ENCODE measurements around the gene CUX1.
"Not testable (repeated sequence)": the region's sequence is repeated elsewhere in the genome, so short reads cannot be mapped to it uniquely, and the experiment has no call there.

The CUX1 gene

GRCh38 chr7:102313997-102314780, 496.8 kb downstream of the CUX1 start:
- DNase-seq (ENCODE audit: low read depth) = no peak

GRCh38 chr7:102317231-102318059, 500.0 kb downstream of the CUX1 start:
- DNase-seq (ENCODE audit: low read depth) = no peak

GRCh38 chr7:102318482-102318971, 501.1 kb downstream of the CUX1 start:
- DNase-seq (ENCODE audit: low read depth) = no peak

- no peak for DNase-seq (ENCODE audit: low read depth)
Observed at GRCh38 chr7:102319671-102320070, 502.2 kb downstream of the CUX1 start.

- no peak for DNase-seq (ENCODE audit: low read depth)
Observed at GRCh38 chr7:102320181-102320580, 502.8 kb downstream of the CUX1 start.

GRCh38 chr7:102320601-102321350, 503.4 kb downstream of the CUX1 start:
- DNase-seq (ENCODE audit: low read depth) = no peak

DNA sequence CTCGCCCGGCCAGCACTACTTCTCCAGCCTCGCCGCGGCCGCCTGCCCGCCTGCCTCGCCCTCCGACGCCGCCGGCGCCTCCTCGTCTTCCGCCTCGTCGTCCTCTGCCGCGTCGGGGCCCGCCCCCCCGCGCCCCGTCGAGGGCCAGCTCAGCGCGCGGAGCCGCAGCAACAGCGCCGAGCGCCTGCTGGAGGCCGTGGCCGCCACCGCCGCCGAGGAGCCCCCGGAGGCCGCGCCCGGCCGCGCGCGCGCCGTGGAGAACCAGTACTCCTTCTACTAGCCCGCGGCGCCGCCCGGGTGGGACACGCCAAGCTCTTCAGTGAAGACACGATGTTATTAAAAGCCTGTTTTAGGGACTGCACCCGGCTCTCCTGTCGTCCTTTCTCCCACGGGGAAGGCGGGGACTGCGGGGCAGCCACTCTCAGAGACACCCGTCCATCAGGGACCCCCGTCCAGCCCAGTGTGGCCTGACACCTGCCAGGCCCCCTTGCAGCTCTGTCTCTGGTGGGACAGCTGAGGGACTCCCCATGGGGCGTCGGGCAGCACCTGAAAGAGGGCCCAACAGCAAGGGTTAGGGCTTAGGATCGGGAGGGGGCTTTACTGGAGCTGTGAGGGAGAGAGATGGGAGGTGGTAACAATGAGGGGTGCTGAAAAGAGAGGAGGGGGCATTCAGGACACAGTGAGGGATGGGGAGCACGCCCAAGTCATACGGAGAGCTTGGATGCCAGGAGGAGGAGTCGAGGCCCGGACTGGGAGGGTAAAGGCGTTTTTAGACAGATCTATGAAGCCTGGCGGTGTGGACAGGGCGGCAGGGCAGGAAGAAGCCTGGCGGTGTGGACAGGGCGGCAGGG, 504.1 kb downstream of the CUX1 start:
- no peak for DNase-seq (ENCODE audit: low read depth)

DNA sequence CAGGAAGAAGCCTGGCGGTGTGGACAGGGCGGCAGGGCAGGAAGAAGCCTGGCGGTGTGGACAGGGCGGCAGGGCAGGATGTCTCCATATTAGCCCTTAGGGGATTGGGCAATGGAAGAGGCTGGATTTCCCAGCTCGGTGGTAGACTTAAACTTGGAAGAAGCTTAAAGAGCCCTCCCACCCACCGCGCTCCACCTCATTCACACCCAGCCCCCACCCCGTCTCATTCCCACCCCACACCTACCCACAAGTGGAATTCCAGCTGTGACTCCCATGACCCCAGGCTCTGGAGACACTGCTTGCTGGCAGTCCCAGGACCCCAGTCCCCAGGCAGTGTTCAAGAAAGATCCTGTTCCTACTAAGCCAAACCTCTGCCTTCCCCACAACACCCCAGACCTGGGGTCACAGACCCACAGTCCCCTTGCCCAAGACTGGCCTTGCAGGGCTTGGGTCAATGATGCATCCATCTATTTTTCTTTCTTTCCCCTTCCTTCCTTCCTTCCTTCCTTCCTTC, 504.8 kb downstream of the CUX1 start:
- no peak for DNase-seq (ENCODE audit: low read depth)

DNA sequence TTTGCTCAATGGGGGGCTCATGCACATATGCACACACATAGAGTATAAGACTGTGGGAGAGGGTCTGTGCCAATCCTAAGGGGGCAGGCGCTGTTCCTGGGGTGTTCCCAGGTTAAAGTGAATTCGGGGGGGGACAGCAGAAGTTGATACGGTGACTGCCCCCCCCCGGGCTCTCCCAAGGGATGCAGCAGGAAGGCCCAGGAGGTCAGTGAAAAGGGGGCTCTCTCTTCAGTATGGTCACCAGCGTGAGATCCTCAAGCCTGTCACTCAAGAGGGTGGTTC, 506.4 kb downstream of the CUX1 start:
- no peak for DNase-seq (ENCODE audit: low read depth)

- DNase-seq (ENCODE audit: low read depth) = not testable (repeated sequence)
Observed at GRCh38 chr7:102325106-102325505, 507.7 kb downstream of the CUX1 start.

GRCh38 chr7:102326157-102326889, 508.9 kb downstream of the CUX1 start:
- no peak for DNase-seq (ENCODE audit: low read depth)

DNA sequence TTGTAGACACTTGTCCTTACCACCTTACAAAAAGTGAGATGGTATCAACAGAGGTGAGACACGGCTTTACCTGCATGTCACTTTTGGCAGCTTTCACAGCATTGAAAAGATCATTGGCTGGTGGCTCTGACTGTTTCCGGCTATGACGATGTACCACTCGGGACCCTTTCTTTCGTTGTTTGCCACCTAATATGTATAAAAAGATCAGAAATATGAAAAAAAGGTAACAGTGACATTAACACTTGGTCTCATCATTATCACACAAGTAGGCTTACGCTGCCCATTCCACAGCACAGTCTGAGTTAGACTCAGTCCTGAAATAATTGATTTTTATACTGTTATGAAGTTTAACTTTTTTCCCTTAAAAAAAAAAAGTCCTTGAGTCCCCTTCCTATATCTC, 509.8 kb downstream of the CUX1 start:
- not testable (repeated sequence) for DNase-seq (ENCODE audit: low read depth)

DNA sequence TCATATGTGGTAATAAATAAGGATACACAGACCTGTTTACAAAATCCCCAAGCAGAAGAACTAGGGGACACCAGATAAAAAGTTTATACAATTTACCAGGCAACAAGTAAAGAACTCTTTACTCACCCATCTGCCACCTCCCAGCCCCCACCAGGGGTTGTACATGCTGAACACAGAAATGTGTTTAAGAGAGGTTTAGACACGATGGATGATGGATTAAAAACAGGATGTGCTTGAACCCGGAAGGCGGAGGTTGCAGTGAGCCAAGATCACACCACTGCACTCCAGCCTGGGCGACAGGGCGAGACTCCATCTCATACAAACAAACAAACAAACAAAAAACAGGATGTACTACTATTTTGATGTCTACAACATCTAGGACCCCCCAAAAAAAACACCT, 511.4 kb downstream of the CUX1 start:
- DNase-seq (ENCODE audit: low read depth) = not testable (repeated sequence)

GRCh38 chr7:102329366-102329765, 511.9 kb downstream of the CUX1 start:
- not testable (repeated sequence) for DNase-seq (ENCODE audit: low read depth)

DNA sequence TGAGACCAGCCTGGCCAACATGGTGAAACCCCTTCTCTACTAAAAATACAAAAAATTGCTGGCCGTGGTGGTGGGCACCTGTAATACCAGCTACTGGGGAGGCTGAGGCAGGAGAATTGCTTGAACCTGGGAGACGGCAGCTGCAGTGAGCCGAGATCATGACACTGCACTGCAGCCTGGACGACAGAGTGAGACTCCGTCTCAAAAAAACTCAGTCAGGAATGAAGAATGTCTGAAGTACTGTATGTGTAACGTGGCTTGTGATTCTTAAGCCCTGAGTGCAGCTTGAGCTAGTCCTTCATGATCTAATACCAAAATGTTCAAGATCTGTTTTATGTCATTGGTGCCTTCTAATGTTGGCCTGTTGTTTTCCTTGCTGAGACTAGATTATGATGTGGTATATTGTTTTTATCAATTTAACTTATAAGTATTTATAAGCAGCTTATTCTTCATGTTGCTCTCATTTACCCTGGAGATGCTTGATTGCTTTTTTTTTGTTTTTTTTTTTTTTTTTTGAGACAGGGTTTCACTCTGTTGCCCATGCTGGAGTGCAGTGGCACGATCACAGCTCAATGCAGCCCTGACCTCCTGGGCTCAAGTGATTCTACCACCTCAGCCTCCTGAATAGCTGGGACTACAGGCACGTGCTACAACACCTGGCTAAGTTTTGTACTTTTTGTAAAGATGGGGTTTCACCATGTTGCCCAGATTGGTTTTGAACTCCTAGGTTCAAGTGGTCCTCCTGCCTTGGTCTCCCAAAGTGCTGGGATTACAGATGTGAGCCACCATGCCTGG, 513.4 kb downstream of the CUX1 start:
- not testable (repeated sequence) for DNase-seq (ENCODE audit: low read depth)

Measured in stimulated activated CD8-positive, alpha-beta memory T cell treated with anti-CD3 and anti-CD28 coated beads, Interleukin-12 subunit alpha, Interleukin-12 subunit beta, amount 100 ng/mL, for 1 hour (primary cell).